Right ventricle myocardium inferior (tissue), 1 donor: ENCODE results near the gene PMCH. TPM values are rescaled to one million over a fixed set of nuclear protein-coding genes. Genes with fewer than 3 reads are reported as not detected.
"Not testable (repeated sequence)": the region's sequence is repeated elsewhere in the genome, so short reads cannot be mapped to it uniquely, and the experiment has no call there.

Source experiments
- ATAC-seq: fragments of 200-7000 bp; cut with Tn5 transposase; one replicate; pipeline ENCODE4 v1.9.1; 2020; ENCODE audit warnings: mild to moderate bottlenecking, moderate library complexity
- DNase-seq: peaks from one replicate; pipeline ENCODE4 v3.0.0; 2021; ENCODE audit errors: missing footprints
- intact Hi-C: fragments of 100-400 bp; cut with DNase I; formaldehyde crosslinking; loops from one replicate; pipeline ENCODE4 v1.11.0; 2022
- total RNA-seq: library from RNA; stranded (reverse); fragmentation: NEBNext Ultra II Directional; extraction: Animal tissue kit (Norgen Biotek cat#: 25700); gene quantifications from one replicate; pipeline ENCODE4 v1.2.1, GENCODE V29; 2021
- donor health status: DM: no; HTN: yes; CAD: no; lungs with severe emphysema.

Gene PMCH
- total RNA-seq, 1 donor from 2014 or later: not detected

DNA sequence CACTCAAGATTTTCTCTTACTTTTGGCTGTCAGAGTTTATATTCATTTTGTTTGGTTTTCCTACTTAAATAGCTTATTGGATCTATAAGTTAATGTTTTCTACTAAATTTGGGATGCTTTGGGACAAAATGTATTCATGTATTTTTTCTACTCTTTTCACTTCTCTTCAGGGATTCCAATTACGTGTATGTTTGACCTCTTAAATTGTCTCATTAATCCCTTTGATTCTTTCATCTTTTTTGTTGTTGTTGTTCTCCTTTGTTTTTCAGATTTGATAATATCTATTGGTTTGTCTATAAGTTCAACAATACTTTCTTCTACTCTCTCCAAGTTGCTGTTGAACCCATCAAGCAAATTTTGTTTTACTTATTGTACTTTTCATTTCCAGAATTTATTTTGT is 34.2 kb downstream of the PMCH start:
- intact Hi-C loops: no loop called here
- DNase-seq (no peak), ATAC-seq (no peak)

DNA sequence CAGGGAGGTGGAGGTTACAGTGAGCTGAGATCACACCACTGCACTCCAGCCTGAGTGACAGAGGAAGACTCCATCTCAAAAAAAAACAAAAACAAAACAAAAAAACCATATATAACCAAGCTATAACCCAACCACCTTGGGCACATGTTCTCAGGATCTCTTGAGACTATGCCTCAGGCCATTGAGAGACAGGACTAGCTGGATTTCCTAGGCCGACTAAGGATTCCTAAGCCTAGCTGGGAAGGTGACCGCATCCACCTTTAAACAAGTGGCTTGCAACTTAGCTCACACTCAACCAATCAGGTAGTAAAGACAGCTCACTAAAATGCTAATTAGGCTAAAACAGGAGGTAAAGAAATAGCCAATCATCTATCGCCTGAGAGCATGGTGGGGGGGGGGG is 42.4 kb downstream of the PMCH start:
- intact Hi-C loops, DNase-seq, ATAC-seq: not testable (repeated sequence)

DNA sequence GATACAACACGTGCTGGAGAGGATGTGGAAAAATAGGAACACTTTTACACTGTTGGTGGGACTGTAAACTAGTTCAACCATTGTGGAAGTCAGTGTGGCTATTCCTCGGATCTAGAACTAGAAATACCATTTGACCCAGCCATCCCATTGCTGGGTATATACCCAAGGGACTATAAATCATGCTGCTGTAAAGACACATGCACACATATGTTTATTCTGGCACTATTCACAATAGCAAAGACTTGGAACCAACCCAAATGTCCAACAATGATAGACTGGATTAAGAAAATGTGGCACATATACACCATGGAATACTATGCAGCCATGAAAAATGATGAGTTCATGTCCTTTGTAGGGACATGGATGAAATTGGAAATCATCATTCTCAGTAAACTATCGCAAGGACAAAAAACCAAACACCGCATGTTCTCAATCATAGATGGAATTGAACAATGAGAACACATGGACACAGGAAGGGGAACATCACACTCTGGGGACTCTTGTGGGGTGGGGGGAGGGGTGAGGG is 50.5 kb downstream of the PMCH start:
- DNase-seq, intact Hi-C loops, ATAC-seq: not testable (repeated sequence)

Other genes starting within 250 kb of the PMCH start
- gene WASHC3, start 135.8 kb downstream of the PMCH start, total RNA-seq: 37.8 TPM
- gene NUP37, start 77.7 kb downstream of the PMCH start, total RNA-seq: 17.2 TPM
- 0.54 TPM for gene PARPBP, start 77.7 kb downstream of the PMCH start, total RNA-seq